ENCODE data around the gene INSRR.

GRCh38 chr1:156898971-156899664 is 40.2 kb upstream of the INSRR start:
- TF ChIP-seq RAD21 (IDR thresholded peaks at IDR 0.05; ENCODE audit: low read depth): no peak
- TF ChIP-seq FOXM1 (IDR thresholded peaks at IDR 0.05; ENCODE audit: borderline replicate concordance, low read depth): no peak
- TF ChIP-seq REST (IDR thresholded peaks at IDR 0.05; ENCODE audit: low read depth): no peak
- TF ChIP-seq EP300 (IDR thresholded peaks at IDR 0.05; ENCODE audit: borderline replicate concordance): no peak
